ENCODE measurements around the gene SEZ6. TPM values are rescaled to one million over a fixed set of nuclear protein-coding genes. Genes with fewer than 3 reads are reported as not detected.

The SEZ6 gene
- total RNA-seq, 1 donor from 2014 or later = 1.5 TPM

DNA sequence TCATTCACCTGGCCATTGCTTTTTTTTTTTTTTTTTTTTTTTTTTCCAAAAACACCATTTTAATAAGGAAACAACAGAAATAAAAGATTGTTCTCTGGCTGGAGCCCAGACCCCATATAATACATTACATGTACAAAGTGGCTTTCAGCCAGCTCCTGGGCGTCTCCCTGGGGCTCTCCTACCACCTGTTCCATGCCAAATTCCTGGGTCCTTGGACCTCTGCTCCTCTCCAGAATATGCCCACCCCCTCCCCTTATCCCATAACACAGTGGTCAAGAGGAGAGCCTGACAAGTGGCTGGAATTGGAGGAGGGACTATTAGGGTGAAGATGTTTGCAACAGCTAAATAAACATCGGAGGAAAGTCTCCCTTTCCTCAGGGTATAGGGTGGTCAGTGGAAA lies 50.9 kb downstream of the SEZ6 start:
- H3K9ac ChIP-seq = no peak overlapping the region
- TF ChIP-seq EZH2phosphoT487 (IDR thresholded peaks at IDR 0.05) (no peak), EZH2 (IDR thresholded peaks at IDR 0.05) (no peak)
- TF ChIP-seq, protein P1, sequence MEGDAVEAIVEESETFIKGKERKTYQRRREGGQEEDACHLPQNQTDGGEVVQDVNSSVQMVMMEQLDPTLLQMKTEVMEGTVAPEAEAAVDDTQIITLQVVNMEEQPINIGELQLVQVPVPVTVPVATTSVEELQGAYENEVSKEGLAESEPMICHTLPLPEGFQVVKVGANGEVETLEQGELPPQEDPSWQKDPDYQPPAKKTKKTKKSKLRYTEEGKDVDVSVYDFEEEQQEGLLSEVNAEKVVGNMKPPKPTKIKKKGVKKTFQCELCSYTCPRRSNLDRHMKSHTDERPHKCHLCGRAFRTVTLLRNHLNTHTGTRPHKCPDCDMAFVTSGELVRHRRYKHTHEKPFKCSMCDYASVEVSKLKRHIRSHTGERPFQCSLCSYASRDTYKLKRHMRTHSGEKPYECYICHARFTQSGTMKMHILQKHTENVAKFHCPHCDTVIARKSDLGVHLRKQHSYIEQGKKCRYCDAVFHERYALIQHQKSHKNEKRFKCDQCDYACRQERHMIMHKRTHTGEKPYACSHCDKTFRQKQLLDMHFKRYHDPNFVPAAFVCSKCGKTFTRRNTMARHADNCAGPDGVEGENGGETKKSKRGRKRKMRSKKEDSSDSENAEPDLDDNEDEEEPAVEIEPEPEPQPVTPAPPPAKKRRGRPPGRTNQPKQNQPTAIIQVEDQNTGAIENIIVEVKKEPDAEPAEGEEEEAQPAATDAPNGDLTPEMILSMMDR (IDR thresholded peaks at IDR 0.05) = no peak
- H3K4me1 Mint-ChIP-seq = no peaks in the 10 kb centered on the region
- H3K27ac Mint-ChIP-seq = no peak overlapping the region
- no peak overlapping the region for H3K4me3 ChIP-seq
- H3K4me1 ChIP-seq = no peaks in the 10 kb centered on the region
- H3K79me2 ChIP-seq (ENCODE audit: low read depth) = peaks cover 14% of the 10 kb centered on the region
- H2AFZ ChIP-seq (replicated peaks) = no peak overlapping the region
- H3K27me3 ChIP-seq = no peaks in the 10 kb centered on the region
- no peaks in the 10 kb centered on the region for H3K9me3 Mint-ChIP-seq
- H3K36me3 Mint-ChIP-seq = no peaks in the 10 kb centered on the region
- H3K36me3 ChIP-seq = no peaks in the 10 kb centered on the region
- H4K20me1 ChIP-seq (ENCODE audit: low read depth) = peaks cover 13% of the 10 kb centered on the region
- H3F3A ChIP-seq (ENCODE audit: low read depth) = peaks cover 31% of the 10 kb centered on the region
- H3K4me2 ChIP-seq = no peak overlapping the region
- H3K9me3 ChIP-seq (ENCODE audit: low read depth) = no peaks in the 10 kb centered on the region
- no peak for DNase-seq (ENCODE audit: low spot score)
- no peak overlapping the region for H3K27ac ChIP-seq
- no peak overlapping the region for H3K4me3 Mint-ChIP-seq
- peaks cover 3% of the 10 kb centered on the region for H3K27me3 Mint-ChIP-seq (ENCODE audit: insufficient read depth, low read depth)

DNA sequence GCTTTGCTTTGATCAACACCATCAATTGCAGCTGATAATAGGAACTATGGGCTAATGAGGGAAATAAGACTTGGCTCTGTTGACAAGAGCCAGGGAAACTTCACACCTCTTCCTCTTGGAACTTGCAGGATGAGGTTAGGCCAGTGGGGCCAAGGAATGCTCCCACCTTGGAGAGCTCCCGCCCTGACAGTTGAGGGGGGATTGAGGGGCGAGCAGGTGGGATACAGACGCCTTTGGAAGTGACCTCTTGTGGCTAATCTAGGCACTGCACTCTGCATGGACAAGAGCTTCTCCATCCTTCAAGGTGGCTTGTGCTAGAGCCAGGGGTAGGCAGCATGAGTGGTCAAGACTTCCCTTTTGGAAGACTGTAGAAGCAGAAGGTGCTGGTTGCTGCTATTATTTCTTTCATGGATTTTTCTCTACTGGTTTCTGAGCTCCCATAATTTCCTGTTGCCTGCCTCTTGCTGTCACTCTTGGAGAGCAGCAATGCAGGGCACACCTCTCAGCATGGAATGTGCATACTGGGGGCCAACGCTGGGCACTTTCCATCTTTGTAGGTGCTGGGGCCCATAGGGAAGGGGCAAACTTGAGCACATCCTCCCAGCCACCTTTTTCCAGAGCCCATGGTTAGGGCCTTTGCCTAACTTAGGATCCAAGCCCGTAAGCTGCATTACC lies 52.3 kb downstream of the SEZ6 start:
- peak; percentile 88 for DNase-seq (ENCODE audit: low spot score)
- Histone ChIP-seq H2AFZ (replicated peaks) (no peak overlapping the region), H3K27ac (no peak overlapping the region), H3K79me2 (ENCODE audit: low read depth) (peaks cover 27% of the 10 kb centered on the region), H4K20me1 (ENCODE audit: low read depth) (peaks cover 15% of the 10 kb centered on the region), H3K4me1 (no peaks in the 10 kb centered on the region), H3K4me3 (no peak overlapping the region), H3K36me3 (no peaks in the 10 kb centered on the region), H3K9ac (no peak overlapping the region), H3K9me3 (ENCODE audit: low read depth) (no peaks in the 10 kb centered on the region), H3K27me3 (no peaks in the 10 kb centered on the region), H3K4me2 (no peak overlapping the region), H3F3A (ENCODE audit: low read depth) (peaks cover 43% of the 10 kb centered on the region)
- peaks cover 3% of the 10 kb centered on the region for H3K27me3 Mint-ChIP-seq (ENCODE audit: insufficient read depth, low read depth)
- no peak overlapping the region for H3K27ac Mint-ChIP-seq
- H3K4me1 Mint-ChIP-seq = peaks cover 4% of the 10 kb centered on the region
- no peak for TF ChIP-seq EZH2phosphoT487 (IDR thresholded peaks at IDR 0.05)
- TF ChIP-seq, protein P1 (IDR thresholded peaks at IDR 0.05) = peak; percentile 77
- H3K4me3 Mint-ChIP-seq = peak overlapping the region; percentile 35
- H3K9me3 Mint-ChIP-seq = no peaks in the 10 kb centered on the region
- no peaks in the 10 kb centered on the region for H3K36me3 Mint-ChIP-seq

DNA sequence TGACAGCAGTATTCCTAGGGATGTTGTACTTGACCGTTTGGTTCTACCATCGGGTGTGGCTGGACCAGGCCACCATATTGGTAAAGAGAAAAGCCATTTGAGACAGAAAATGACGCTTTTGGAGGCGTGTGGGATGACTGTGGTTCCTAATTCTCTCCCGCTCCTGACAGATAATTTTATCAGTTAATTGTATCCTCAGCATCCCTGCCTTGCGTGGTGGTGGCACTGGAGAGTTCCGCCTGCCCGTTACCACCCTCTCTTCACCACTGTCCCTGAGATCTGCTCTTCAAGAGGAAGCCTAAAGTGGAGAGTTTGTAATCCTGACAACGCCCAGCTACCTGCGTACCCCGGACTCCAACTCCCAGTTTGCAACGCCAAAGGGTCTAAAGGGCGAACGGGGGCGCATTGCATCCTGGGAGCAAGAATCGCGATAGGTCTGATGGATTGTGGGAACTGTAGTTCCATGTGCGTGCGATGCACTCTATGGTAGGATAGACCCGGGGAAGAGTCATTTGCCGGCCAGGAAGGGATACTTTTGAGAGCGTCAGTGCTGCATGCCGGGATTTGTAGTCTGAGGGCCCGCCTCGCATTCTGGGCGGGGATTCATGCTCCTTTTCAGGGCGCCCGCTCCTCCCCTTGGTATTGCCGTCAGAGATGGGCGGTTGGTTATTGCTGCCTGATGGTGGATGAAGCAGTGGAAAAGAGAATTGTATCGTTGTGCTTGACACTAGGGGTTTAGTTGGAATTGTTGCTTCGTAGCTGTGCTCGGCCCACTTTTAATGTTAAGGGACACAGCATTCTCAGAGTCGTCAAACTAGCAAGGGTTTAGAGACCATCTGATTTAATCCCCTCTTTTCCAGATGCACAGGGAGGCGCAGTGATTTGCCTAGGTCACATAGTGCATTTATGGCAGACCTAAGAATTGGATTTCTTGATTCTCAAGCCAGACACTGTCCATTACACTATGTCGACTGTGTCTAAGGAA lies 53.5 kb downstream of the SEZ6 start:
- H3K4me2 ChIP-seq = peak overlapping the region; percentile 89
- H3K9ac ChIP-seq = no peak overlapping the region
- H4K20me1 ChIP-seq (ENCODE audit: low read depth) = peaks cover 28% of the 10 kb centered on the region
- peak overlapping the region; percentile 80 for H3K4me3 ChIP-seq
- Mint-ChIP-seq H3K4me1 (peaks cover 16% of the 10 kb centered on the region), H3K9me3 (no peaks in the 10 kb centered on the region), H3K27me3 (ENCODE audit: insufficient read depth, low read depth) (peaks cover 3% of the 10 kb centered on the region), H3K4me3 (no peak overlapping the region), H3K27ac (no peak overlapping the region), H3K36me3 (peaks cover 6% of the 10 kb centered on the region)
- peak overlapping the region; percentile 72 for H3K27ac ChIP-seq
- H3K79me2 ChIP-seq (ENCODE audit: low read depth) = peaks cover 40% of the 10 kb centered on the region
- peak; percentile 99 for DNase-seq (ENCODE audit: low spot score)
- H2AFZ ChIP-seq (replicated peaks) = peak overlapping the region; percentile 81
- no peaks in the 10 kb centered on the region for H3K36me3 ChIP-seq
- no peak for TF ChIP-seq EZH2phosphoT487 (IDR thresholded peaks at IDR 0.05)
- TF ChIP-seq, protein P1 (IDR thresholded peaks at IDR 0.05) = no peak
- no peak for TF ChIP-seq EZH2 (IDR thresholded peaks at IDR 0.05)
- no peaks in the 10 kb centered on the region for H3K27me3 ChIP-seq
- peaks cover 12% of the 10 kb centered on the region for H3K4me1 ChIP-seq
- peaks cover 52% of the 10 kb centered on the region for H3F3A ChIP-seq (ENCODE audit: low read depth)
- no peaks in the 10 kb centered on the region for H3K9me3 ChIP-seq (ENCODE audit: low read depth)

Data from neural progenitor cell (in vitro differentiated cells).